ENCODE results near the gene ZNF219. TPM values are rescaled to one million over a fixed set of nuclear protein-coding genes. Genes with fewer than 3 reads are reported as not detected.

The ZNF219 gene
- total and polyA plus RNA-seq, 2 donors, result 11.2 to 21.9 TPM

DNA sequence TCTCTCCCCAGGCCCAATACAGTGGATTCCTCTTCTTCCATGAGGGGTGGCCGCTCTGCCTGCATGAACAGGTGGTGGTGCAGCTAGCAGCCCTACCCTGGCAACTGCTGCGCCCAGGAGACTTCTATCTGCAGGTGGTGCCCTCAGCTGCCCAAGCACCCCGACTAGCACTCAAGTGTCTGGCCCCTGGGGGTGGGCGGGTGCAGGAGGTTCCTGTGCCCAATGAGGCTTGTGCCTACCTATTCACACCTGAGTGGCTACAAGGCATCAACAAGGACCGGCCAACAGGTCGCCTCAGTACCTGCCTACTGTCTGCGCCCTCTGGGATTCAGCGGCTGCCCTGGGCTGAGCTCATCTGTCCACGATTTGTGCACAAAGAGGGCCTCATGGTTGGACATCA lies 24.5 kb downstream of the ZNF219 start:
- no peak overlapping the region for H3K4me3 ChIP-seq (ENCODE audit: low read length in 2 of 2)
- peaks cover 15 to 29% of the 10 kb centered on the region in 2 donors for H3K4me1 ChIP-seq (ENCODE audit: control insufficient read depth in 2 of 2, insufficient read depth in 2 of 2, low read length in 2 of 2)
- H3K27ac ChIP-seq (ENCODE audit: low read depth in 1 of 2, low read length in 1 of 2), result no peak overlapping the region
- H3K9me3 ChIP-seq (ENCODE audit: control insufficient read depth in 2 of 2, insufficient read depth in 1 of 2, low read length in 1 of 2), result peaks cover 1 to 6% of the 10 kb centered on the region in 2 donors
- peaks cover 42 to 58% of the 10 kb centered on the region in 2 donors for H3K27me3 ChIP-seq (ENCODE audit: control insufficient read depth in 2 of 2, insufficient read depth in 1 of 2, low read length in 1 of 2)
- 94% methylated on average over 9 of the region's 9 CpGs for WGBS
- H3K36me3 ChIP-seq (ENCODE audit: control insufficient read depth in 2 of 2, insufficient read depth in 2 of 2, low read length in 1 of 2), result no peaks in the 10 kb centered on the region
- no peak for DNase-seq (ENCODE audit: low read depth in 6 of 9, low spot score in 9 of 9)

DNA sequence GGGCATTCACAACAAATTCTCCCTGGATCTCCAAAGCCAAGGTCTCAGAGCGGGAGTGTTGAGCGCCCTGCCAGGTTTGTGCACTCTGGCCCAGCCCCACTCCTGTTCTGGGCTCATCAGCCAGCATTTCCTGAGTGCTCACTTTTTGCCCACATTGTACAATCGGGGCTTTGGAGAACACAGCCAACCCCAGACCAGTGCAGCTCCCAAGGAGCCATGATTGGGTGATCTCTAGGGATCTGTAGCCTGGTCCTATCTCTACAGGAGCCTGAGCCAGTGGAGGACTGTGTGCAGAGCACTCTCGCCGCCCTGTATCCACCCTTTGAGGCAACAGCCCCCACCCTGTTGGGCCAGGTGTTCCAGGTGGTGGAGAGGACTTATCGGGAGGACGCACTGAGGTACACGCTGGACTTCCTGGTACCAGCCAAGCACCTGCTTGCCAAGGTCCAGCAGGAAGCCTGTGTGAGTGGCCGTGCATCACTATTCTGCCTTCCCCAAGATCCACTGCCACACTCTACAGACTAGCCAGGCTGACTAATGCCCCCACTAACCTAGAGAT lies 25.6 kb downstream of the ZNF219 start:
- H3K36me3 ChIP-seq (ENCODE audit: control insufficient read depth in 2 of 2, insufficient read depth in 2 of 2, low read length in 1 of 2), result no peaks in the 10 kb centered on the region
- H3K4me1 ChIP-seq (ENCODE audit: control insufficient read depth in 2 of 2, insufficient read depth in 2 of 2, low read length in 2 of 2), result peaks cover 15 to 34% of the 10 kb centered on the region in 2 donors
- DNase-seq (ENCODE audit: low read depth in 6 of 9, low spot score in 9 of 9), result no peak
- H3K4me3 ChIP-seq (ENCODE audit: low read length in 2 of 2), result no peak overlapping the region
- peaks cover 50 to 62% of the 10 kb centered on the region in 2 donors for H3K27me3 ChIP-seq (ENCODE audit: control insufficient read depth in 2 of 2, insufficient read depth in 1 of 2, low read length in 1 of 2)
- 88% methylated on average over 9 of the region's 9 CpGs for WGBS
- H3K9me3 ChIP-seq (ENCODE audit: control insufficient read depth in 2 of 2, insufficient read depth in 1 of 2, low read length in 1 of 2), result peaks cover 1 to 6% of the 10 kb centered on the region in 2 donors
- no peak overlapping the region for H3K27ac ChIP-seq (ENCODE audit: low read depth in 1 of 2, low read length in 1 of 2)

GRCh38 chr14:21072031-21072473 lies 26.4 kb downstream of the ZNF219 start:
- DNase-seq (ENCODE audit: low read depth in 6 of 9, low spot score in 9 of 9), result no peak
- WGBS, result 8% methylated on average over 4 of the region's 4 CpGs
- H3K27ac ChIP-seq (ENCODE audit: low read depth in 1 of 2, low read length in 1 of 2), result no peak overlapping the region
- no peak overlapping the region for H3K4me3 ChIP-seq (ENCODE audit: low read length in 2 of 2)
- H3K9me3 ChIP-seq (ENCODE audit: control insufficient read depth in 2 of 2, insufficient read depth in 1 of 2, low read length in 1 of 2), result peaks cover 1 to 6% of the 10 kb centered on the region in 2 donors
- peaks cover 15 to 34% of the 10 kb centered on the region in 2 donors for H3K4me1 ChIP-seq (ENCODE audit: control insufficient read depth in 2 of 2, insufficient read depth in 2 of 2, low read length in 2 of 2)
- H3K27me3 ChIP-seq (ENCODE audit: control insufficient read depth in 2 of 2, insufficient read depth in 1 of 2, low read length in 1 of 2), result peaks cover 56 to 70% of the 10 kb centered on the region in 2 donors
- H3K36me3 ChIP-seq (ENCODE audit: control insufficient read depth in 2 of 2, insufficient read depth in 2 of 2, low read length in 1 of 2), result no peaks in the 10 kb centered on the region

GRCh38 chr14:21071225-21072030 lies 27.0 kb downstream of the ZNF219 start:
- H3K4me1 ChIP-seq (ENCODE audit: control insufficient read depth in 2 of 2, insufficient read depth in 2 of 2, low read length in 2 of 2), result peaks cover 15 to 34% of the 10 kb centered on the region in 2 donors
- DNase-seq (ENCODE audit: low read depth in 6 of 9, low spot score in 9 of 9), result peak in 4 of 9 donors; percentile 35 to 65 (median 46)
- H3K27me3 ChIP-seq (ENCODE audit: control insufficient read depth in 2 of 2, insufficient read depth in 1 of 2, low read length in 1 of 2), result peaks cover 56 to 76% of the 10 kb centered on the region in 2 donors
- peak overlapping the region; percentile 60 to 68 for H3K27ac ChIP-seq (ENCODE audit: low read depth in 1 of 2, low read length in 1 of 2)
- no peaks in the 10 kb centered on the region for H3K36me3 ChIP-seq (ENCODE audit: control insufficient read depth in 2 of 2, insufficient read depth in 2 of 2, low read length in 1 of 2)
- H3K9me3 ChIP-seq (ENCODE audit: control insufficient read depth in 2 of 2, insufficient read depth in 1 of 2, low read length in 1 of 2), result peaks cover 1 to 6% of the 10 kb centered on the region in 2 donors
- WGBS, result 1% methylated on average over 37 of the region's 37 CpGs
- peak overlapping the region; percentile 35 to 48 for H3K4me3 ChIP-seq (ENCODE audit: low read length in 2 of 2)

- H3K36me3 ChIP-seq (ENCODE audit: control insufficient read depth in 2 of 2, insufficient read depth in 2 of 2, low read length in 1 of 2), result no peaks in the 10 kb centered on the region
- peak overlapping the region; percentile 38 to 48 for H3K4me3 ChIP-seq (ENCODE audit: low read length in 2 of 2)
- H3K9me3 ChIP-seq (ENCODE audit: control insufficient read depth in 2 of 2, insufficient read depth in 1 of 2, low read length in 1 of 2), result peaks cover 1 to 6% of the 10 kb centered on the region in 2 donors
- H3K27me3 ChIP-seq (ENCODE audit: control insufficient read depth in 2 of 2, insufficient read depth in 1 of 2, low read length in 1 of 2), result peaks cover 60 to 83% of the 10 kb centered on the region in 2 donors
- peak overlapping the region; percentile 46 to 60 for H3K27ac ChIP-seq (ENCODE audit: low read depth in 1 of 2, low read length in 1 of 2)
- peak in 1 of 9 donors; percentile 13 for DNase-seq (ENCODE audit: low read depth in 6 of 9, low spot score in 9 of 9)
- 1% methylated on average over 23 of the region's 23 CpGs for WGBS
- H3K4me1 ChIP-seq (ENCODE audit: control insufficient read depth in 2 of 2, insufficient read depth in 2 of 2, low read length in 2 of 2), result peaks cover 15 to 34% of the 10 kb centered on the region in 2 donors
Observed at GRCh38 chr14:21070610-21071224, 27.7 kb downstream of the ZNF219 start.

DNA sequence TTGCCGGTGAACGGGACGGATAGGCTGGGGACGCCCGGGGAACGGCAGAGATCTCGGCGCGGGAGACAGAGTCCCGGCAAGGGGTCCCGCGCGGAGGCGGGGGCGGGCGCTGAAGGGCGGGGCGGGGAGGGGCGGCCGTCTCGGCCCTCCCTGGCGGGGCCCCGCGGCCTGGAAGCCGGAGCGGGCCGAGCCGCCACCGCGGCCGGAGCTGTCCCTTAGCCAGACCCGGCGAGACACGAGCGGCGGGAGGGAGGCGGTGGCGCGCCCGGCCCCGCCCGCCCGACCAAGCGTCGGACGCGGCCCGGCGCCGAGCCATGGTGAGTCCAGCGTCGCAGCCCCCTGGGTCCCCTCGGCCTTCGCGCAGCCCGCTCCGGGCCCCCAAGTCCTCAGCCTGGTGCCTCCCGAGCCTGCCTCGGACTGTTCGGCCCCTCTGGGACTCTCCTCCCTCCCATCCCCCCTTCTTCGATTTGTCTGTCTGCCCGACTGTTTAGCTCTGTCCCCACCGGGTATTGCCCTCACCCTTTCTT lies 28.3 kb downstream of the ZNF219 start, which contains the start of gene ARHGEF40:
TSS of gene ARHGEF40 (plus strand) at position 222 of the 527 bp plus-strand sequence. CDS start at position 315, 93 bp downstream.
- Histone ChIP-seq H3K36me3 (ENCODE audit: control insufficient read depth in 2 of 2, insufficient read depth in 2 of 2, low read length in 1 of 2) (no peaks in the 10 kb centered on the region), H3K27me3 (ENCODE audit: control insufficient read depth in 2 of 2, insufficient read depth in 1 of 2, low read length in 1 of 2) (peaks cover 60 to 86% of the 10 kb centered on the region in 2 donors), H3K4me3 (ENCODE audit: low read length in 2 of 2) (peak within 1 kb of the TSS; percentile 38 to 48), H3K27ac (ENCODE audit: low read depth in 1 of 2, low read length in 1 of 2) (peak within 1 kb of the TSS; percentile 61 to 70), H3K4me1 (ENCODE audit: control insufficient read depth in 2 of 2, insufficient read depth in 2 of 2, low read length in 2 of 2) (peaks cover 15 to 34% of the 10 kb centered on the region in 2 donors), H3K9me3 (ENCODE audit: control insufficient read depth in 2 of 2, insufficient read depth in 1 of 2, low read length in 1 of 2) (peaks cover 1 to 6% of the 10 kb centered on the region in 2 donors)
- DNase-seq (ENCODE audit: low read depth in 6 of 9, low spot score in 9 of 9), result no peak
- WGBS, result under 1% methylated on average over 63 of the region's 63 CpGs

DNA sequence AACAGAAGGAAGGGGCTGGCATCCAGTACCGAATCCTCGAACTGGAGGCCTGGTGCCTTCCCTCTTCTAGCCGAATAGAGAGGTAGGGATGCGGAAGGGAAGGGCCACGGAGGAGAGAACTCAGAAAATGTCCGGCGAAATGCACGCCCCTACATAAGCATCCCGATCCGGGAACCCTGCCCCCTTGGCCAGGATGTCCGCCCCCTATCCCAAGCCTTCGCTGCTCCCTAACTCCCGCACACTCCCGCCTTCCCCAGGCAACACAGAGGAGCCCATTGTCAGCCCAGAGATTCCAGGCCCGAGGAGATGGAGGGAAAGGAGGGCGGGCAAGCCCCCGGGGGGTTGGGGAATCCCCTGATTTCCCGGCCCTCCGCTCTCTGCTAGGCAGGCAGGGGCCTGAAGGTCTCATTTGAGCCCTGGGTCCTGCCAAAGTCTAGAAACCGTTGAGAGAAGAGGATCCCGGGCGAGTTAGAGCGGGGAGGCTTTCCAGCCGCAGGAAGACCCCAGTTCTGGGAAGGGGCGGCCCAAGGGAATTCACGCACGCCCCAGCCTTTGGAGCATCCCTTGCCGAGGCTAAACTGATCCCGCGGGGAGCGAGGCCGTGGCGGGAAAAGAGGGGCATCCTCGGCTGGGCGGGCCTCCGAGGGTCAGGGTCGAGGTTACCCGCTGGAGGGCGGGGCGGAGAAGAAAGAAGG lies 28.9 kb downstream of the ZNF219 start:
- peaks cover 1 to 6% of the 10 kb centered on the region in 2 donors for H3K9me3 ChIP-seq (ENCODE audit: control insufficient read depth in 2 of 2, insufficient read depth in 1 of 2, low read length in 1 of 2)
- WGBS, result 7% methylated on average over 40 of the region's 40 CpGs
- H3K4me3 ChIP-seq (ENCODE audit: low read length in 2 of 2), result peak overlapping the region; percentile 29 to 48
- no peaks in the 10 kb centered on the region for H3K36me3 ChIP-seq (ENCODE audit: control insufficient read depth in 2 of 2, insufficient read depth in 2 of 2, low read length in 1 of 2)
- peaks cover 15 to 34% of the 10 kb centered on the region in 2 donors for H3K4me1 ChIP-seq (ENCODE audit: control insufficient read depth in 2 of 2, insufficient read depth in 2 of 2, low read length in 2 of 2)
- peak in 1 of 9 donors; percentile 18 for DNase-seq (ENCODE audit: low read depth in 6 of 9, low spot score in 9 of 9)
- H3K27ac ChIP-seq (ENCODE audit: low read depth in 1 of 2, low read length in 1 of 2), result peak overlapping the region in 1 of 2 donors; percentile 70
- peaks cover 60 to 86% of the 10 kb centered on the region in 2 donors for H3K27me3 ChIP-seq (ENCODE audit: control insufficient read depth in 2 of 2, insufficient read depth in 1 of 2, low read length in 1 of 2)

Measured in thymus (tissue), 11 donors.